Measurements from ENCODE around the gene TMEM26. TPM values are rescaled to one million over a fixed set of nuclear protein-coding genes. Genes with fewer than 3 reads are reported as not detected.
"Not testable (repeated sequence)": the region's sequence is repeated elsewhere in the genome, so short reads cannot be mapped to it uniquely, and the experiment has no call there.

TMEM26 gene
- total and polyA plus RNA-seq, 4 donors: 0.16 to 5.8 (median 0.80) TPM

DNA sequence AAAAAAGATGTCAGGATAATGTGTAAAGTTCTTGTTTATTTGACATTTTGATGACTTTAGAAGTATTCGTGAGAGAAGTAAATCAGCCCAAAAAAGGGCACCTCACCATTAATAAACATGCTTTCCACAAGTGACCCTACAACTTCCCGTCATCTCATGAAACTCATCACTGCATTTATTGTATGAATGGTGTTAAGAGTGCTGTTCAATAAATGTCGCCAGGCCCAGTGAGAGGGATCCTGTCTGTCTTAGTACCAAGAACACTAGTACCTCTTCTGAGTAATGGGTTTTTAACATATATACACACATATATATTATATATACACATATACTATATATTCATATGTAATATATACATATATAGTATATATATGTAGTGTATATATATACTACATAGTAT, 61.9 kb downstream of the TMEM26 start:
- TF ChIP-seq, protein P1, sequence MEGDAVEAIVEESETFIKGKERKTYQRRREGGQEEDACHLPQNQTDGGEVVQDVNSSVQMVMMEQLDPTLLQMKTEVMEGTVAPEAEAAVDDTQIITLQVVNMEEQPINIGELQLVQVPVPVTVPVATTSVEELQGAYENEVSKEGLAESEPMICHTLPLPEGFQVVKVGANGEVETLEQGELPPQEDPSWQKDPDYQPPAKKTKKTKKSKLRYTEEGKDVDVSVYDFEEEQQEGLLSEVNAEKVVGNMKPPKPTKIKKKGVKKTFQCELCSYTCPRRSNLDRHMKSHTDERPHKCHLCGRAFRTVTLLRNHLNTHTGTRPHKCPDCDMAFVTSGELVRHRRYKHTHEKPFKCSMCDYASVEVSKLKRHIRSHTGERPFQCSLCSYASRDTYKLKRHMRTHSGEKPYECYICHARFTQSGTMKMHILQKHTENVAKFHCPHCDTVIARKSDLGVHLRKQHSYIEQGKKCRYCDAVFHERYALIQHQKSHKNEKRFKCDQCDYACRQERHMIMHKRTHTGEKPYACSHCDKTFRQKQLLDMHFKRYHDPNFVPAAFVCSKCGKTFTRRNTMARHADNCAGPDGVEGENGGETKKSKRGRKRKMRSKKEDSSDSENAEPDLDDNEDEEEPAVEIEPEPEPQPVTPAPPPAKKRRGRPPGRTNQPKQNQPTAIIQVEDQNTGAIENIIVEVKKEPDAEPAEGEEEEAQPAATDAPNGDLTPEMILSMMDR (IDR thresholded peaks at IDR 0.05; ENCODE audit: control extremely low read depth, extremely low read depth): no peak
- DNase-seq: no peak
- Histone ChIP-seq H3K36me3 (ENCODE audit: control insufficient read depth in 4 of 4, insufficient read depth in 4 of 4, low read length in 4 of 4) (no peaks in the 10 kb centered on the region), H3K27ac (ENCODE audit: low read depth in 1 of 2, low read length in 1 of 2) (no peak overlapping the region), H3K4me1 (ENCODE audit: control insufficient read depth in 5 of 5, insufficient read depth in 5 of 5, low read length in 5 of 5) (no peaks in the 10 kb centered on the region), H3K9me3 (ENCODE audit: control insufficient read depth in 4 of 4, insufficient read depth in 3 of 4, low read length in 3 of 4) (peaks cover 0 to 1% (median 0%) of the 10 kb centered on the region in 4 donors), H3K4me3 (no peak overlapping the region), H3K27me3 (ENCODE audit: control insufficient read depth in 3 of 3, insufficient read depth in 3 of 3, low read length in 2 of 3) (no peaks in the 10 kb centered on the region), H3K9ac (ENCODE audit: insufficient read depth in 1 of 2, low read length in 2 of 2) (no peak overlapping the region)
- 64 to 72% methylated on average over 3 of the region's 3 CpGs for WGBS, 2 donors
- ATAC-seq (ENCODE audit: insufficient read depth, low FRiP score): no peak

DNA sequence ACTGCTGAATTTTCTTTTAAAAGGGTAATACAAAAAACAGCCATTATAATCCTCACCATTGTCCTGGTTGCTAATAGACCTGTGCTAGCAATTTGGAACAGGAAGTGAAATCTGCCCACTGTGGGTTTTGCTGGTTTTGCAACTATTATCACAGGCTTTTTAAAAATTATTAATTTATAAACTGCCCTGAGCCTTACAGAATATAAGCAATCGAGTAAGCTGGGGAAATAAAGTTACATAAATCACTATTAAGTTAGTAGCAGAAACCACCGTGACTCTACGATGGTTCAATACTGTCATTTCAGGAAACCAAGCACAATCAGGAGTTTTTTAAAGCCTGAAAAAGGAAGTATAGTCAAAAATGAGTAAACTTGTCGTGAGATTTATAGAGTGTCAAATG, 62.3 kb downstream of the TMEM26 start:
- DNase-seq: no peak
- no peaks in the 10 kb centered on the region for H3K27me3 ChIP-seq (ENCODE audit: control insufficient read depth in 3 of 3, insufficient read depth in 3 of 3, low read length in 2 of 3)
- no peak overlapping the region for H3K27ac ChIP-seq (ENCODE audit: low read depth in 1 of 2, low read length in 1 of 2)
- TF ChIP-seq, protein P1 (IDR thresholded peaks at IDR 0.05; ENCODE audit: control extremely low read depth, extremely low read depth): no peak
- no peak for ATAC-seq (ENCODE audit: insufficient read depth, low FRiP score)
- no peaks in the 10 kb centered on the region for H3K9me3 ChIP-seq (ENCODE audit: control insufficient read depth in 4 of 4, insufficient read depth in 3 of 4, low read length in 3 of 4)
- 17 to 47% methylated on average over 4 of the region's 4 CpGs for WGBS, 2 donors
- no peaks in the 10 kb centered on the region for H3K36me3 ChIP-seq (ENCODE audit: control insufficient read depth in 4 of 4, insufficient read depth in 4 of 4, low read length in 4 of 4)
- H3K4me3 ChIP-seq: no peak overlapping the region
- H3K4me1 ChIP-seq (ENCODE audit: control insufficient read depth in 5 of 5, insufficient read depth in 5 of 5, low read length in 5 of 5): no peaks in the 10 kb centered on the region
- H3K9ac ChIP-seq (ENCODE audit: insufficient read depth in 1 of 2, low read length in 2 of 2): no peak overlapping the region

DNA sequence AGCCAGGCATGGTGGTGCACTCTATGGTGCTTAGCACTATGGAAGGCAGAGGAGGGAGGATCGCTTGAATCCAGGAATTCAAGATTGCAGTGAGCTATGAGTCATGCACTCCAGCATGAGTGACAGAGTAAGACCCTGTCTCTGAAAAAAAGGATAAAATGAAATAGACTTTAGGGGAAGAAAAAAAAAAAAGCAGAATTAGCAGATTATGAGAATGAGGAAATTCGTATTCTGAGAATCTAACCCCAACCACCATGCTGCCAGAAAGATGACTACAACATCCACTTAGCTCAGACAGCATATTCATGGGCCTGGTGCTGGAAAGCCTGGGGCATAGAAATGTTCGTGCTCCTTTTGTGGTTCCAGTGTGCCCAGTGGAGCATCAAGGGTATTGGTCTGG, 63.3 kb downstream of the TMEM26 start:
- DNase-seq (no peak), ATAC-seq (ENCODE audit: insufficient read depth, low FRiP score) (no peak)
- no peaks in the 10 kb centered on the region for H3K9me3 ChIP-seq (ENCODE audit: control insufficient read depth in 4 of 4, insufficient read depth in 3 of 4, low read length in 3 of 4)
- no peak overlapping the region for H3K4me3 ChIP-seq
- TF ChIP-seq, protein P1 (IDR thresholded peaks at IDR 0.05; ENCODE audit: control extremely low read depth, extremely low read depth): no peak
- no peaks in the 10 kb centered on the region for H3K27me3 ChIP-seq (ENCODE audit: control insufficient read depth in 3 of 3, insufficient read depth in 3 of 3, low read length in 2 of 3)
- H3K27ac ChIP-seq (ENCODE audit: low read depth in 1 of 2, low read length in 1 of 2): no peak overlapping the region
- WGBS, 2 donors: 66 to 84% methylated on average over 3 of the region's 3 CpGs
- no peak overlapping the region for H3K9ac ChIP-seq (ENCODE audit: insufficient read depth in 1 of 2, low read length in 2 of 2)
- H3K4me1 ChIP-seq (ENCODE audit: control insufficient read depth in 5 of 5, insufficient read depth in 5 of 5, low read length in 5 of 5): no peaks in the 10 kb centered on the region
- no peaks in the 10 kb centered on the region for H3K36me3 ChIP-seq (ENCODE audit: control insufficient read depth in 4 of 4, insufficient read depth in 4 of 4, low read length in 4 of 4)

DNA sequence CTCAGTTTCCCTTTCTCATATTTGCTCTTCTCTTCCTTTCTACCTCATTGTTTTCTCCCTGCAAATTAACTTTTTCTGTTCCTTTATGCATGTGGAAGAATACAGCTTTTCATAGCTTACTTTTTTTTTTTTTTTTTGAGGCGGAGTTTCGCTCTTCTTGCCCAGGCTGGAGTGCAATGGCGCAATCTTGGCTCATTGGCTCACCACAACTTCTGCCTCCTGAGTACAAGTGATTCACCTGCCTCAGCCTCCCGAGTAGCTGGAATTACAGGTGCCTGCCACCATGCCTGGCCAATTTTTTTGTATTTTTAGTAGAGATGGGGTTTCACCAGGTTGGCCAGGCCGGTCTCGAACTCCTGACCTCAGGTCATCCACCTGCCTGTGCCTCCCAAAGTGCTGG, 64.2 kb downstream of the TMEM26 start:
- H3K36me3 ChIP-seq (ENCODE audit: control insufficient read depth in 4 of 4, insufficient read depth in 4 of 4, low read length in 4 of 4); H3K27ac ChIP-seq (ENCODE audit: low read depth in 1 of 2, low read length in 1 of 2); H3K4me1 ChIP-seq (ENCODE audit: control insufficient read depth in 5 of 5, insufficient read depth in 5 of 5, low read length in 5 of 5); H3K4me3 ChIP-seq; DNase-seq; H3K9me3 ChIP-seq (ENCODE audit: control insufficient read depth in 4 of 4, insufficient read depth in 3 of 4, low read length in 3 of 4); ATAC-seq (ENCODE audit: insufficient read depth, low FRiP score); H3K27me3 ChIP-seq (ENCODE audit: control insufficient read depth in 3 of 3, insufficient read depth in 3 of 3, low read length in 2 of 3); H3K9ac ChIP-seq (ENCODE audit: insufficient read depth in 1 of 2, low read length in 2 of 2): not testable (repeated sequence)
- 72 to 89% methylated on average over 6 of the region's 6 CpGs for WGBS, 2 donors
